NCI-H2171 treated with DMSO at 0.1 percent for 48 hours (cell line): ENCODE measurements around the gene HNRNPA1.
"Not testable (repeated sequence)": the region's sequence is repeated elsewhere in the genome, so short reads cannot be mapped to it uniquely, and the experiment has no call there.

Source experiments
- DNase-seq: peaks from one replicate; lab custom pipeline; 2025; lab: John Stamatoyannopoulos, UW

HNRNPA1 gene

GRCh38 chr12:54299515-54300224 is 19.1 kb downstream of the HNRNPA1 start:
- no peak for DNase-seq

GRCh38 chr12:54300225-54300731 is 19.8 kb downstream of the HNRNPA1 start:
- DNase-seq: no peak

- DNase-seq: no peak
These were observed 20.4 kb downstream of the HNRNPA1 start, which contains the start of gene NFE2 for GRCh38 chr12:54300732-54301427. Gene NFE2, minus strand, starts transcription at chr12:54301015. Its CDS starts 5,767 bp downstream, at chr12:54295248.

- no peak for DNase-seq
These were observed 21.0 kb downstream of the HNRNPA1 start for GRCh38 chr12:54301428-54302048.

GRCh38 chr12:54303640-54304039 is 23.1 kb downstream of the HNRNPA1 start:
- no peak for DNase-seq

- no peak for DNase-seq
These were observed 23.8 kb downstream of the HNRNPA1 start for GRCh38 chr12:54304187-54304810.

- DNase-seq: no peak
These were observed 26.6 kb downstream of the HNRNPA1 start for GRCh38 chr12:54306925-54307741.

GRCh38 chr12:54311051-54311450 is 30.5 kb downstream of the HNRNPA1 start:
- DNase-seq: no peak

- not testable (repeated sequence) for DNase-seq
These were observed 31.8 kb downstream of the HNRNPA1 start for GRCh38 chr12:54312309-54312708.

- no peak for DNase-seq
These were observed 40.8 kb downstream of the HNRNPA1 start for GRCh38 chr12:54321363-54321762.

GRCh38 chr12:54324617-54325441 is 44.3 kb downstream of the HNRNPA1 start, which contains the start of gene COPZ1:
Gene COPZ1, plus strand, starts transcription at chr12:54325131. Its CDS starts 33 bp downstream, at chr12:54325164.
- peak; percentile 100 for DNase-seq

- DNase-seq: not testable (repeated sequence)
These were observed 45.0 kb downstream of the HNRNPA1 start for GRCh38 chr12:54325442-54326109.

- no peak for DNase-seq
These were observed 48.2 kb downstream of the HNRNPA1 start for GRCh38 chr12:54328595-54329337.

GRCh38 chr12:54329759-54330158 is 49.2 kb downstream of the HNRNPA1 start:
- no peak for DNase-seq

- no peak for DNase-seq
These were observed 49.9 kb downstream of the HNRNPA1 start for GRCh38 chr12:54330442-54330841.

- DNase-seq: no peak
These were observed 50.9 kb downstream of the HNRNPA1 start for GRCh38 chr12:54331461-54331860.

- DNase-seq: no peak
These were observed 53.0 kb downstream of the HNRNPA1 start for GRCh38 chr12:54333420-54334034.
